H1 (cell line): ENCODE data around the gene KLHL29. TPM values are rescaled to one million over a fixed set of nuclear protein-coding genes. Genes with fewer than 3 reads are reported as not detected.

Experiments
- CTCF ChIA-PET: fragments of 300-600 bp; sonication (Branson Sonifier 250); formaldehyde crosslinking; loops from one replicate; lab custom pipeline; 2021; ENCODE audit not compliant: partially characterized antibody; lab: Charles Lee
- POLR2A ChIA-PET: fragments of 300-600 bp; sonication (Branson Sonifier 250); formaldehyde crosslinking; loops from one replicate; lab custom pipeline; 2021; ENCODE audit warnings: inconsistent platforms; ENCODE audit not compliant: partially characterized antibody; lab: Charles Lee
- DNase-seq, 2 experiments: peaks; one replicate each; pipeline versions ENCODE4 v3.0.0 to v3.0.0-alpha.2; 2010 to 2022; ENCODE audit warnings: low spot score in 2 of 2, low read depth in 1 of 2, mixed read lengths in 1 of 2
- FAIRE-seq: peaks from 2 replicates; lab custom pipeline; 2011; peaks lifted over from hg19 to GRCh38; lab: Jason Lieb, UNC
- H2AFZ ChIP-seq: 2 replicates; pipeline ENCODE4 v1.8.1; 2012; ENCODE audit warnings: low read length, inconsistent platforms
- H2AK5ac ChIP-seq: 2 replicates; pipeline ENCODE4 v1.6.1; 2013; ENCODE audit warnings: low read depth, low read length
- H2BK120ac ChIP-seq: replicated peaks from 2 replicates; pipeline ENCODE3; 2013; ENCODE audit warnings: low read depth, low read length, inconsistent platforms
- H2BK12ac ChIP-seq: 2 replicates; pipeline ENCODE4 v1.6.1; 2013; ENCODE audit warnings: low read depth, low read length
- H2BK15ac ChIP-seq: 2 replicates; pipeline ENCODE4 v1.6.1; 2013; ENCODE audit warnings: low read length
- H2BK20ac ChIP-seq: 2 replicates; pipeline ENCODE4 v1.6.1; 2013; ENCODE audit warnings: low read length
- H2BK5ac ChIP-seq: 2 replicates; pipeline ENCODE4 v1.6.1; 2013; ENCODE audit warnings: low read depth, low read length
- H3K14ac ChIP-seq: 2 replicates; pipeline ENCODE4 v1.6.1; 2013; ENCODE audit warnings: inconsistent platforms; ENCODE audit not compliant: insufficient read length
- H3K18ac ChIP-seq: 2 replicates; pipeline ENCODE4 v1.6.1; 2013; ENCODE audit warnings: low read length; ENCODE audit errors: extremely low read depth
- H3K23ac ChIP-seq: 2 replicates; pipeline ENCODE4 v1.6.1; 2013; ENCODE audit warnings: inconsistent platforms; ENCODE audit not compliant: insufficient read length
- H3K23me2 ChIP-seq: 2 replicates; pipeline ENCODE4 v1.6.1; 2013; ENCODE audit warnings: low read depth, low read length
- H3K27ac ChIP-seq: 2 replicates; pipeline ENCODE4 v1.6.1; 2011; ENCODE audit warnings: low read depth, low read length, inconsistent platforms
- H3K27me3 ChIP-seq, 4 experiments: replicated peaks in 1 of 4; 1 replicate in 1 of 4; 2 replicates in 3 of 4; pipeline versions ENCODE4 v1.6.1 to v1.8.1; 2011 to 2013; ENCODE audit warnings: low read length in 3 of 4, mild to moderate bottlenecking in 3 of 4, inconsistent platforms in 2 of 4, mixed read lengths in 2 of 4, moderate library complexity in 1 of 4; ENCODE audit not compliant: control insufficient read depth in 3 of 4, insufficient read depth in 3 of 4; ENCODE audit errors: extremely low read depth in 1 of 4
- H3K36me3 ChIP-seq, 4 experiments: 2 replicates each; pipeline versions ENCODE4 v1.6.1 to v1.8.1; 2011 to 2013; ENCODE audit warnings: mild to moderate bottlenecking in 4 of 4, low read length in 3 of 4, moderate library complexity in 2 of 4, control low read depth in 1 of 4, inconsistent platforms in 1 of 4; ENCODE audit not compliant: insufficient read depth in 4 of 4, control insufficient read depth in 2 of 4
- H3K4ac ChIP-seq: replicated peaks from 2 replicates; pipeline ENCODE3; 2013; ENCODE audit warnings: low read length, low read depth, mixed read lengths, inconsistent platforms; ENCODE audit not compliant: insufficient read length
- H3K4me1 ChIP-seq, 4 experiments: replicated peaks in 1 of 4; 1 replicate in 1 of 4; 2 replicates in 3 of 4; pipeline versions ENCODE4 v1.6.1 to v1.8.1; 2011 to 2013; ENCODE audit warnings: low read length in 3 of 4, inconsistent platforms in 2 of 4, mixed read lengths in 1 of 4; ENCODE audit not compliant: insufficient read depth in 4 of 4, control insufficient read depth in 3 of 4
- H3K4me2 ChIP-seq, 2 experiments: 2 replicates each; pipeline versions ENCODE4 v1.6.1 to v1.8.1; 2011 to 2013; ENCODE audit warnings: low read depth in 2 of 2, low read length in 2 of 2, control low read depth in 1 of 2, inconsistent platforms in 1 of 2, mild to moderate bottlenecking in 1 of 2; ENCODE audit not compliant: insufficient read depth in 1 of 2
- H3K4me3 ChIP-seq, 4 experiments: fragments of 200-600, 300-600 bp in 1 of 4; sonication (generic), shearing (Covaris generic), sonication (Bioruptor Twin) in 1 of 4; 2 replicates each; pipeline versions ENCODE4 v1.5.1 to v1.8.1; 2011 to 2016; ENCODE audit warnings: low read length in 4 of 4, low read depth in 3 of 4, control low read depth in 2 of 4, inconsistent platforms in 2 of 4, mild to moderate bottlenecking in 2 of 4, mixed read lengths in 1 of 4, moderate library complexity in 1 of 4; ENCODE audit not compliant: insufficient read depth in 2 of 4; ENCODE audit errors: extremely low read depth in 1 of 4
- H3K56ac ChIP-seq: replicated peaks from 2 replicates; pipeline ENCODE3; 2013; ENCODE audit warnings: low read depth, mild to moderate bottlenecking, mixed read lengths, low read length, inconsistent platforms; ENCODE audit not compliant: insufficient read length
- H3K79me1 ChIP-seq: 2 replicates; pipeline ENCODE4 v1.6.1; 2013; ENCODE audit warnings: low read depth, low read length, control low read depth
- H3K79me2 ChIP-seq, 2 experiments: 2 replicates each; pipeline versions ENCODE4 v1.6.1 to v1.8.1; 2012 to 2013; ENCODE audit warnings: low read length in 2 of 2, mild to moderate bottlenecking in 2 of 2, inconsistent platforms in 1 of 2; ENCODE audit not compliant: insufficient read depth in 2 of 2, control insufficient read depth in 1 of 2
- H3K9ac ChIP-seq, 4 experiments: replicated peaks in 1 of 4; 1 replicate in 1 of 4; 2 replicates in 3 of 4; pipeline versions ENCODE4 v1.6.1 to v1.8.1; 2011 to 2013; ENCODE audit warnings: low read depth in 3 of 4, low read length in 3 of 4, control low read depth in 2 of 4, mild to moderate bottlenecking in 2 of 4, moderate library complexity in 2 of 4, inconsistent platforms in 1 of 4; ENCODE audit errors: extremely low read depth in 1 of 4
- H3K9me3 ChIP-seq, 2 experiments: 2 replicates each; pipeline versions ENCODE4 v1.6.1 to v1.8.1; 2012 to 2013; ENCODE audit warnings: mild to moderate bottlenecking in 2 of 2, moderate library complexity in 2 of 2, control low read depth in 1 of 2, inconsistent platforms in 1 of 2, low read depth in 1 of 2, low read length in 1 of 2, mixed read lengths in 1 of 2; ENCODE audit not compliant: insufficient read depth in 2 of 2
- H4K20me1 ChIP-seq, 2 experiments: replicated peaks in 1 of 2; 2 replicates each; pipeline versions ENCODE3 to v1.8.1; 2011 to 2013; ENCODE audit warnings: inconsistent platforms in 2 of 2, low read length in 2 of 2, mild to moderate bottlenecking in 1 of 2; ENCODE audit not compliant: insufficient read depth in 2 of 2, control insufficient read depth in 1 of 2
- H4K5ac ChIP-seq: 2 replicates; pipeline ENCODE4 v1.6.1; 2013; ENCODE audit warnings: low read length, low read depth, mixed read lengths, inconsistent platforms; ENCODE audit not compliant: insufficient read length
- H4K8ac ChIP-seq: 2 replicates; pipeline ENCODE4 v1.8.0; 2013; ENCODE audit warnings: mild to moderate bottlenecking, moderate library complexity, low read length, inconsistent platforms; ENCODE audit not compliant: insufficient read depth; ENCODE audit errors: extremely low read depth
- H4K91ac ChIP-seq: replicated peaks from 2 replicates; pipeline ENCODE3; 2013; ENCODE audit warnings: low read length, mixed read lengths, inconsistent platforms; ENCODE audit not compliant: insufficient read length
- BCL11A ChIP-seq, 2 experiments: IDR thresholded peaks; one replicate each; pipeline ENCODE4 v1.6.1; 2011; ENCODE audit warnings: low read depth in 2 of 2, low read length in 2 of 2, mild to moderate bottlenecking in 2 of 2
- BRCA1 ChIP-seq: IDR thresholded peaks from 2 replicates; pipeline ENCODE4 v1.6.1; 2012; ENCODE audit warnings: low read depth, low read length, improper control_type of control experiment
- CHD2 ChIP-seq: IDR thresholded peaks from 2 replicates; pipeline ENCODE4 v1.6.1; 2012; ENCODE audit warnings: low read length, improper control_type of control experiment
- EZH2 ChIP-seq: fragments of 200-600 bp; sonication (generic); IDR thresholded peaks from 2 replicates; pipeline ENCODE4 v1.7.1; 2012; ENCODE audit warnings: low read depth, mild to moderate bottlenecking, moderate library complexity, low read length, inconsistent platforms; ENCODE audit not compliant: severe bottlenecking
- NRF1 ChIP-seq: IDR thresholded peaks from 2 replicates; pipeline ENCODE4 v1.6.1; 2011; ENCODE audit warnings: mild to moderate bottlenecking, low read depth, low read length, improper control_type of control experiment
- POLR2A ChIP-seq, 2 experiments: IDR thresholded peaks; 1 replicate in 1 of 2; 2 replicates in 1 of 2; pipeline ENCODE4 v1.6.1; 2011; ENCODE audit warnings: low read depth in 2 of 2, low read length in 2 of 2, mild to moderate bottlenecking in 2 of 2; ENCODE audit errors: control extremely low read depth in 1 of 2
- SP1 ChIP-seq: IDR thresholded peaks from 2 replicates; pipeline ENCODE4 v1.6.1; 2011; ENCODE audit warnings: low read depth, low read length
- SP2 ChIP-seq: IDR thresholded peaks from 2 replicates; pipeline ENCODE4 v1.6.1; 2012; ENCODE audit warnings: mild to moderate bottlenecking, low read length, inconsistent platforms
- SRF ChIP-seq: IDR thresholded peaks from 2 replicates; pipeline ENCODE4 v1.6.1; 2011; ENCODE audit warnings: mild to moderate bottlenecking, low read depth, low read length, moderate library complexity
- SUZ12 ChIP-seq: fragments of 200-600 bp; sonication (generic); IDR thresholded peaks from 2 replicates; pipeline ENCODE4 v1.6.1; 2012; ENCODE audit warnings: mild to moderate bottlenecking, inconsistent platforms, low read length, moderate library complexity, mixed read lengths
- TAF1 ChIP-seq: IDR thresholded peaks from 2 replicates; pipeline ENCODE4 v1.6.1; 2011; ENCODE audit warnings: mild to moderate bottlenecking, low read depth, low read length
- TAF7 ChIP-seq: optimal IDR thresholded peaks from 2 replicates; pipeline ENCODE3; 2011; ENCODE audit warnings: low read depth, mild to moderate bottlenecking, inconsistent platforms, low read length, moderate library complexity, borderline replicate concordance
- TBP ChIP-seq: IDR thresholded peaks from 2 replicates; pipeline ENCODE4 v1.6.1; 2011; ENCODE audit warnings: low read depth, low read length, improper control_type of control experiment
- WGBS, 2 experiments: shearing (Covaris generic) in 1 of 2; methylation state at CpG; one replicate each; pipeline versions ENCODE4 v1.1.6 to v1.1.7; 2013 to 2015; ENCODE audit warnings: low lambda C conversion rate in 2 of 2, mixed read lengths in 2 of 2, inconsistent platforms in 1 of 2, low coverage in 1 of 2, missing lambda C conversion rate in 1 of 2; ENCODE audit not compliant: insufficient replicate concordance in 2 of 2, insufficient coverage in 1 of 2, insufficient read length in 1 of 2; ENCODE audit errors: extremely low coverage in 1 of 2, missing lambda C conversion rate in 1 of 2; 5-methylcytosine and 5-hydroxymethylcytosine counted together
- polyA plus RNA-seq, 7 experiments: library from polyadenylated mRNA; depleted of rRNA in 3 of 7; stranded (reverse) in 5 of 7; unstranded in 2 of 7; fragments of >200 nt in 5 of 7; fragments of 200-250 nt in 2 of 7; gene quantifications; 1 replicate in 5 of 7; 2 replicates in 1 of 7; 4 replicates in 1 of 7; pipeline versions ENCODE4 v1.2.1 to v1.2.3, GENCODE V29; 2011 to 2013; ENCODE audit warnings: missing spikeins in 2 of 7, mixed read lengths in 2 of 7
- total RNA-seq: library from RNA; stranded (reverse); fragmentation: NEBNext Ultra II Directional; extraction: Animal tissue kit (Norgen Biotek cat#: 25700); gene quantifications from 2 replicates; pipeline ENCODE4 v1.2.1, GENCODE V29; 2021
- TF ChIP-seq, protein P1 (sequence below): IDR thresholded peaks from 2 replicates; pipeline ENCODE4 v1.6.1; 2012; ENCODE audit warnings: low read length, inconsistent platforms

The KLHL29 gene
- total and polyA plus RNA-seq, 2 of the 8 experiments (the other 6 are each of a cell fraction or from before 2014, with no cell fraction given) = 1.1 to 4.7 TPM

DNA sequence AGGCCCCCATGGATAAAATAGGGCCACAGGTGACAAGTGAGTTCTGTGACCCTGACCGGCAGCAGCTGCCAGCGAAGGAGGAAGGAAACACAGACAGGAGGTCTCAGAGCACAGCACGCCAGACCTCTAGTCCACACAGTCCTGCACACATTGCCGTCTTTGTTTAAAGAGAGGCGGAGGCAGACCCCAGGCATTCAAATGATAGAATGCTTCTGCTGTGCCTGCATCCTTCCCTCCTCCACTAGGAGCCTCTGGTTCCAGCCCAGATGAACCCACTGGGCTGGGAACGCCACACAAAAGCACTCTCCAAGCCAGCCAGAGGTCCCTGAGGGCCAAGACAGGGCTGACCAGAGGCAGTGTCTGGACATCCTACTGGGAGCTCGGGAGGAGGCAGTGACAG lies 118.7 kb downstream of the KLHL29 start:
- Histone ChIP-seq H3K4me2 (no peak overlapping the region), H2AFZ (no peak overlapping the region), H2BK12ac (no peak overlapping the region), H3K27me3 (no peaks in the 10 kb centered on the region), H2BK20ac (no peak overlapping the region), H2BK15ac (no peak overlapping the region), H4K91ac (no peak overlapping the region), H2BK120ac (no peak overlapping the region), H3K4me1 (peaks cover 0 to 4% (median 0%) of the 10 kb centered on the region in 4 experiments; a peak in 4 of 7 replicates), H2BK5ac (no peak overlapping the region), H4K8ac (no peak overlapping the region), H4K20me1 (no peaks in the 10 kb centered on the region), H3K56ac (no peak overlapping the region), H3K14ac (no peak overlapping the region), H3K23me2 (no peaks in the 10 kb centered on the region; the same call in 1 of the 2 replicates), H3K23ac (no peak overlapping the region), H3K36me3 (no peaks in the 10 kb centered on the region), H3K79me2 (no peaks in the 10 kb centered on the region), H4K5ac (no peak overlapping the region), H3K79me1 (no peaks in the 10 kb centered on the region), H3K4me3 (no peak overlapping the region), H3K4ac (no peak overlapping the region), H3K18ac (no peak overlapping the region), H3K9ac (no peak overlapping the region), H3K27ac (no peak overlapping the region), H3K9me3 (no peaks in the 10 kb centered on the region), H2AK5ac (no peak overlapping the region)
- FAIRE-seq = no peak
- DNase-seq = no peak
- CTCF ChIA-PET = interaction anchor here (0.9 to 3.6 kb wide), 6 partner anchors 8 to 121 kb away, joined by 3 to 23 read pairs (median 4); no protein-coding TSS in a partner anchor
- 89% methylated on average over 7 of the region's 7 CpGs; no CpG with 5 or more reads in 1 of the 2 experiments for WGBS, 2 experiments
- POLR2A ChIA-PET = interaction anchor here (0.7 kb wide), 1 partner anchor 190 kb away, joined by 3 read pairs; no protein-coding TSS in a partner anchor
- TF ChIP-seq SRF (no peak), TBP (no peak), BCL11A (IDR thresholded peaks at IDR 0.05; ENCODE audit: low read depth in 2 of 2, low read length in 2 of 2) (no peak), NRF1 (no peak), CHD2 (no peak), TAF1 (no peak), TAF7 (no peak), SUZ12 (no peak), BRCA1 (no peak), EZH2 (no peak), SP1 (no peak), SP2 (no peak), POLR2A (IDR thresholded peaks at IDR 0.05; ENCODE audit: control extremely low read depth in 1 of 2, low read depth in 2 of 2, low read length in 2 of 2) (no peak)
- TF ChIP-seq, protein P1, sequence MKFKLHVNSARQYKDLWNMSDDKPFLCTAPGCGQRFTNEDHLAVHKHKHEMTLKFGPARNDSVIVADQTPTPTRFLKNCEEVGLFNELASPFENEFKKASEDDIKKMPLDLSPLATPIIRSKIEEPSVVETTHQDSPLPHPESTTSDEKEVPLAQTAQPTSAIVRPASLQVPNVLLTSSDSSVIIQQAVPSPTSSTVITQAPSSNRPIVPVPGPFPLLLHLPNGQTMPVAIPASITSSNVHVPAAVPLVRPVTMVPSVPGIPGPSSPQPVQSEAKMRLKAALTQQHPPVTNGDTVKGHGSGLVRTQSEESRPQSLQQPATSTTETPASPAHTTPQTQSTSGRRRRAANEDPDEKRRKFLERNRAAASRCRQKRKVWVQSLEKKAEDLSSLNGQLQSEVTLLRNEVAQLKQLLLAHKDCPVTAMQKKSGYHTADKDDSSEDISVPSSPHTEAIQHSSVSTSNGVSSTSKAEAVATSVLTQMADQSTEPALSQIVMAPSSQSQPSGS = no peak
